ENCODE measurements around the gene RIMBP2.
"Not testable (repeated sequence)": the region's sequence is repeated elsewhere in the genome, so short reads cannot be mapped to it uniquely, and the experiment has no call there.

RIMBP2 gene

GRCh38 chr12:130593056-130593455 lies 123.0 kb downstream of the RIMBP2 start:
- no peak for DNase-seq (ENCODE audit: low read depth)

GRCh38 chr12:130592641-130593040 lies 123.5 kb downstream of the RIMBP2 start:
- no peak for DNase-seq (ENCODE audit: low read depth)

- DNase-seq (ENCODE audit: low read depth) = no peak
Measured at GRCh38 chr12:130591736-130592135, 124.4 kb downstream of the RIMBP2 start.

GRCh38 chr12:130590685-130591084 lies 125.4 kb downstream of the RIMBP2 start:
- DNase-seq (ENCODE audit: low read depth) = no peak

- DNase-seq (ENCODE audit: low read depth) = no peak
Measured at GRCh38 chr12:130589540-130590317, 126.4 kb downstream of the RIMBP2 start.

- no peak for DNase-seq (ENCODE audit: low read depth)
Measured at GRCh38 chr12:130588696-130589539, 127.2 kb downstream of the RIMBP2 start.

- DNase-seq (ENCODE audit: low read depth) = no peak
Measured at GRCh38 chr12:130587966-130588365, 128.1 kb downstream of the RIMBP2 start.

GRCh38 chr12:130584475-130584874 lies 131.6 kb downstream of the RIMBP2 start:
- DNase-seq (ENCODE audit: low read depth) = not testable (repeated sequence)

GRCh38 chr12:130583800-130584199 lies 132.3 kb downstream of the RIMBP2 start:
- no peak for DNase-seq (ENCODE audit: low read depth)

GRCh38 chr12:130583317-130583716 lies 132.8 kb downstream of the RIMBP2 start:
- no peak for DNase-seq (ENCODE audit: low read depth)

- no peak for DNase-seq (ENCODE audit: low read depth)
Measured at GRCh38 chr12:130582286-130582685, 133.8 kb downstream of the RIMBP2 start.

GRCh38 chr12:130581782-130582181 lies 134.3 kb downstream of the RIMBP2 start:
- DNase-seq (ENCODE audit: low read depth) = no peak

- DNase-seq (ENCODE audit: low read depth) = no peak
Measured at GRCh38 chr12:130579231-130579630, 136.9 kb downstream of the RIMBP2 start.

GRCh38 chr12:130577351-130577750 lies 138.7 kb downstream of the RIMBP2 start:
- DNase-seq (ENCODE audit: low read depth) = no peak

GRCh38 chr12:130576371-130576816 lies 139.7 kb downstream of the RIMBP2 start:
- DNase-seq (ENCODE audit: low read depth) = no peak

GRCh38 chr12:130574402-130574801 lies 141.7 kb downstream of the RIMBP2 start:
- DNase-seq (ENCODE audit: low read depth) = no peak

- DNase-seq (ENCODE audit: low read depth) = no peak
Measured at GRCh38 chr12:130573766-130574165, 142.3 kb downstream of the RIMBP2 start.

- no peak for DNase-seq (ENCODE audit: low read depth)
Measured at GRCh38 chr12:130573235-130573634, 142.9 kb downstream of the RIMBP2 start.

- DNase-seq (ENCODE audit: low read depth) = no peak
Measured at GRCh38 chr12:130572553-130572952, 143.5 kb downstream of the RIMBP2 start.

GRCh38 chr12:130571734-130572133 lies 144.4 kb downstream of the RIMBP2 start:
- no peak for DNase-seq (ENCODE audit: low read depth)

- DNase-seq (ENCODE audit: low read depth) = no peak
Measured at GRCh38 chr12:130571089-130571488, 145.0 kb downstream of the RIMBP2 start.

- no peak for DNase-seq (ENCODE audit: low read depth)
Measured at GRCh38 chr12:130569521-130569920, 146.6 kb downstream of the RIMBP2 start.

GRCh38 chr12:130568501-130568900 lies 147.6 kb downstream of the RIMBP2 start:
- no peak for DNase-seq (ENCODE audit: low read depth)

Measured in GM04503 (cell line).